ENCODE data around the gene TXNRD1. TPM values are rescaled to one million over a fixed set of nuclear protein-coding genes. Genes with fewer than 3 reads are reported as not detected.

TXNRD1 gene
- total RNA-seq, 1 donor from 2014 or later = 98.0 TPM

- H3K9me3 ChIP-seq (replicated peaks) = no peaks in the 10 kb centered on the region
- H3K27ac ChIP-seq (replicated peaks) = no peak overlapping the region
- no peaks in the 10 kb centered on the region for H3K4me1 ChIP-seq
- no peak for TF ChIP-seq CTCF (IDR thresholded peaks at IDR 0.05; ENCODE audit: borderline replicate concordance)
- intact Hi-C loops (cut with micrococcal nuclease) = no loop called here
- peaks cover 92% of the 10 kb centered on the region for H3K36me3 ChIP-seq
- H3K4me3 ChIP-seq = no peak overlapping the region
- DNase-seq = no peak
- no peaks in the 10 kb centered on the region for H3K27me3 ChIP-seq (ENCODE audit: low read depth)
Observed at GRCh38 chr12:104333692-104334255, 118.2 kb downstream of the TXNRD1 start.

- intact Hi-C loops (cut with micrococcal nuclease) = no loop called here
- TF ChIP-seq CTCF (IDR thresholded peaks at IDR 0.05; ENCODE audit: borderline replicate concordance) = no peak
- Histone ChIP-seq H3K4me3 (no peak overlapping the region), H3K9me3 (replicated peaks) (no peaks in the 10 kb centered on the region), H3K27me3 (ENCODE audit: low read depth) (no peaks in the 10 kb centered on the region), H3K4me1 (peaks cover 4% of the 10 kb centered on the region), H3K27ac (replicated peaks) (no peak overlapping the region), H3K36me3 (peaks cover 92% of the 10 kb centered on the region)
- DNase-seq = no peak
Observed at GRCh38 chr12:104334581-104334980, 119.0 kb downstream of the TXNRD1 start.

- Histone ChIP-seq H3K27me3 (ENCODE audit: low read depth) (no peaks in the 10 kb centered on the region), H3K27ac (replicated peaks) (no peak overlapping the region)
Observed at GRCh38 chr12:104336115-104336514, 120.5 kb downstream of the TXNRD1 start.

GRCh38 chr12:104337030-104337558 is 121.5 kb downstream of the TXNRD1 start:
- no peak for DNase-seq
- intact Hi-C loops (cut with micrococcal nuclease) = no loop called here
- TF ChIP-seq CTCF (IDR thresholded peaks at IDR 0.05; ENCODE audit: borderline replicate concordance) = no peak
- Histone ChIP-seq H3K27ac (replicated peaks) (no peak overlapping the region), H3K27me3 (ENCODE audit: low read depth) (no peaks in the 10 kb centered on the region), H3K4me3 (no peak overlapping the region), H3K36me3 (peaks cover 92% of the 10 kb centered on the region), H3K4me1 (peaks cover 25% of the 10 kb centered on the region), H3K9me3 (replicated peaks) (no peaks in the 10 kb centered on the region)

More at GRCh38 chr12:104336115-104336514, 120.5 kb downstream of the TXNRD1 start:
- Histone ChIP-seq H3K36me3 (peaks cover 92% of the 10 kb centered on the region), H3K4me1 (peaks cover 19% of the 10 kb centered on the region), H3K4me3 (no peak overlapping the region), H3K9me3 (replicated peaks) (no peaks in the 10 kb centered on the region)
- intact Hi-C loops (cut with micrococcal nuclease) = no loop called here
- DNase-seq = no peak
- no peak for TF ChIP-seq CTCF (IDR thresholded peaks at IDR 0.05; ENCODE audit: borderline replicate concordance)

- Histone ChIP-seq H3K27ac (replicated peaks) (peak overlapping the region; percentile 34), H3K9me3 (replicated peaks) (no peaks in the 10 kb centered on the region), H3K27me3 (ENCODE audit: low read depth) (no peaks in the 10 kb centered on the region), H3K4me3 (no peak overlapping the region), H3K4me1 (peaks cover 31% of the 10 kb centered on the region), H3K36me3 (peaks cover 91% of the 10 kb centered on the region)
- intact Hi-C loops (cut with micrococcal nuclease) = no loop called here
- TF ChIP-seq CTCF (IDR thresholded peaks at IDR 0.05; ENCODE audit: borderline replicate concordance) = no peak
- no peak for DNase-seq
Observed at GRCh38 chr12:104339663-104340062, 124.1 kb downstream of the TXNRD1 start.
